Stimulated activated CD4-positive, alpha-beta T cell treated with anti-CD3 and anti-CD28 coated beads, Interleukin-1b, Interleukin-23, amount 100 ng/mL, for 24 hours (primary cell): ENCODE measurements around the gene CYP11A1.
A peak's percentile ranks its signal among the peaks of the same experiment; 100 is the strongest.

Experiments
- DNase-seq, 4 experiments: peaks; one replicate each; pipeline ENCODE4 v3.0.0-alpha.2; 2020; ENCODE audit warnings: low read depth in 4 of 4, low spot score in 1 of 4

CYP11A1 gene

GRCh38 chr15:74306781-74307217 is 60.6 kb downstream of the CYP11A1 start:
- no peak for DNase-seq

- DNase-seq, result no peak
Measured at GRCh38 chr15:74305687-74306086, 61.8 kb downstream of the CYP11A1 start.

GRCh38 chr15:74304431-74304830 is 63.0 kb downstream of the CYP11A1 start:
- DNase-seq, result no peak

GRCh38 chr15:74303741-74304309 is 63.6 kb downstream of the CYP11A1 start:
- no peak for DNase-seq

- DNase-seq, result peak in 2 of 4 experiments; percentile 20 to 22
Measured at GRCh38 chr15:74302821-74303359, 64.6 kb downstream of the CYP11A1 start.

- DNase-seq, result no peak
Measured at GRCh38 chr15:74301583-74302361, 65.7 kb downstream of the CYP11A1 start.

- DNase-seq, result no peak
Measured at GRCh38 chr15:74300057-74300795, 67.2 kb downstream of the CYP11A1 start.

- DNase-seq, result no peak
Measured at GRCh38 chr15:74297887-74298286, 69.6 kb downstream of the CYP11A1 start.

- DNase-seq, result no peak
Measured at GRCh38 chr15:74295800-74296199, 71.6 kb downstream of the CYP11A1 start.

- no peak for DNase-seq
Measured at GRCh38 chr15:74294010-74294409, 73.4 kb downstream of the CYP11A1 start.

GRCh38 chr15:74293021-74293810 is 74.2 kb downstream of the CYP11A1 start:
- DNase-seq, result no peak

- peak; percentile 32 to 61 (median 44) for DNase-seq
Measured at GRCh38 chr15:74291101-74292071, 76.1 kb downstream of the CYP11A1 start.

- no peak for DNase-seq
Measured at GRCh38 chr15:74290645-74291044, 76.8 kb downstream of the CYP11A1 start.

GRCh38 chr15:74289671-74290070 is 77.8 kb downstream of the CYP11A1 start:
- no peak for DNase-seq
